ENCODE measurements around the gene HTR2A. TPM values are rescaled to one million over a fixed set of nuclear protein-coding genes. Genes with fewer than 3 reads are reported as not detected.

The HTR2A gene
- total and polyA plus RNA-seq, 7 experiments from 2014 or later: not detected

DNA sequence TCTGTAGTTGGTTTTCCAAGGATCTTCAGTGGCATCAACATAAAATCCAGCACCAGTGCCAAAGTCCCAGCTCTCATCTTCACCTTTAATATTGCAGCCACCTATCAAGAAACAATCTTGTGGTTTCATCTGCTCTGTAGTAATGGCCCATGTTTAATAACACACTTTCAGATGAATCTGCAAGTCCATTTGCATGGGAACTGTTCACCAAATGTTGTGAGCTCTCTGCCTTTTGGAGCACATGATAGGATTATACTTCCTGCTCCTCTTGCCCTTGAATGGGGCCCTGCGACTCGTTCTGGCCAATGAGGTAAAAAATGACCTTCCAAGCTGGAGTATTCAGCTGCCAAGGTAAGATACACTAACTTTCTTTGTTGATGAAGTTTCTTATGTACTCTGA is 114.2 kb downstream of the HTR2A start:
- Mint-ChIP-seq H3K36me3 (peaks cover 14 to 52% (median 32%) of the 10 kb centered on the region in 5 donors), H3K27me3 (no peaks in the 10 kb centered on the region), H3K27ac (peak overlapping the region in 1 of 9 donors; percentile 3), H3K4me1 (peaks cover 1 to 15% (median 5%) of the 10 kb centered on the region in 7 donors), H3K9me3 (no peaks in the 10 kb centered on the region), H3K4me3 (no peak overlapping the region)
- no peak overlapping the region for H3K4me3 ChIP-seq (ENCODE audit: low read length)
- intact Hi-C loops (cut with micrococcal nuclease): no loop called here
- ChIA-PET POLR2A (no interaction called here), CTCF (no interaction called here)
- ATAC-seq: no peak
- H3K4me1 ChIP-seq (ENCODE audit: control insufficient read depth in 2 of 2, insufficient read depth in 2 of 2, low read length in 2 of 2): no peaks in the 10 kb centered on the region
- H3K27me3 ChIP-seq (ENCODE audit: control insufficient read depth in 2 of 2, insufficient read depth in 2 of 2, low read length in 2 of 2): no peaks in the 10 kb centered on the region
- H3K9me3 ChIP-seq (ENCODE audit: control insufficient read depth in 2 of 3, low read length in 3 of 3): no peaks in the 10 kb centered on the region
- H3K36me3 ChIP-seq (ENCODE audit: control insufficient read depth in 2 of 3, insufficient read depth in 3 of 3, low read length in 3 of 3): peaks cover 22 to 69% (median 28%) of the 10 kb centered on the region in 3 experiments
- no peak overlapping the region for H3K27ac ChIP-seq (ENCODE audit: low read depth, low read length)
- DNase-seq: no peak

DNA sequence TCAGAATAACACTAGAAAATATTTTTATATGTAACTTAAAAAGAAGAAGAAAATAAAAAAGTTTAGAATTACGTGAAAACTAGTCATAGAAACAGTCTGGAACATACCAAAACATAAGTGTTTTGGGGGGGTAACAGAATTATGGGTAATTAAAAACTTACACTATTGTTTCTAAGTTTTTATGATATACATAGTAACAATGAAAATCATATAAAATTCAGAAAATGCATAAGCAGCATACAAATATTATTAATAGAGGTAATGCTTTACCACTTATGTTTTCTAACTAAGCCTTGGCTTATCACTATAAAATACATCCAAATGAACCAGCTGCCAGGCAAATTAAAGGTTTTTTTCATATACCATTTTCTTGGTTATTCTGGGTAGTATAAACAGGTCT is 114.8 kb downstream of the HTR2A start:
- POLR2A ChIA-PET: no interaction called here
- no peak overlapping the region for H3K27ac Mint-ChIP-seq
- intact Hi-C loops (cut with micrococcal nuclease): no loop called here
- H3K4me3 Mint-ChIP-seq: no peak overlapping the region
- no peaks in the 10 kb centered on the region for H3K9me3 Mint-ChIP-seq
- peaks cover 14 to 53% (median 33%) of the 10 kb centered on the region in 5 donors for H3K36me3 Mint-ChIP-seq
- Histone ChIP-seq H3K4me3 (ENCODE audit: low read length) (no peak overlapping the region), H3K36me3 (ENCODE audit: control insufficient read depth in 2 of 3, insufficient read depth in 3 of 3, low read length in 3 of 3) (peaks cover 17 to 68% (median 28%) of the 10 kb centered on the region in 3 experiments), H3K9me3 (ENCODE audit: control insufficient read depth in 2 of 3, low read length in 3 of 3) (no peaks in the 10 kb centered on the region), H3K27me3 (ENCODE audit: control insufficient read depth in 2 of 2, insufficient read depth in 2 of 2, low read length in 2 of 2) (no peaks in the 10 kb centered on the region), H3K4me1 (ENCODE audit: control insufficient read depth in 2 of 2, insufficient read depth in 2 of 2, low read length in 2 of 2) (no peaks in the 10 kb centered on the region), H3K27ac (ENCODE audit: low read depth, low read length) (no peak overlapping the region)
- peaks cover 0 to 15% (median 4%) of the 10 kb centered on the region in 7 donors for H3K4me1 Mint-ChIP-seq
- ATAC-seq: no peak
- H3K27me3 Mint-ChIP-seq: no peaks in the 10 kb centered on the region
- no peak for DNase-seq
- CTCF ChIA-PET: no interaction called here

Other genes with a start within 250 kb of the HTR2A start
- 10 to 100 TPM; 35.3 to 80.1 (median 57.0) TPM for gene ESD, start 99.9 kb downstream of the HTR2A start, total RNA-seq
- 100 to 1,000 TPM; 167 to 182 TPM for gene ESD, start 99.9 kb downstream of the HTR2A start, polyA plus RNA-seq

Data from naive thymus-derived CD4-positive, alpha-beta T cell (primary cell).